Sigmoid colon (tissue), 4 donors: ENCODE measurements around the gene PTRH2.

Experiments used
- POLR2A ChIP-seq, 2 donors: fragments of 450-650 bp; IDR thresholded peaks; one replicate each; pipeline ENCODE4 v1.6.1; 2016; ENCODE audit warnings: antibody characterized with exemption in 2 of 2, mild to moderate bottlenecking in 2 of 2, moderate library complexity in 2 of 2
- POLR2AphosphoS5 ChIP-seq, 4 donors: sonication (generic); formaldehyde crosslinking; IDR thresholded peaks; one replicate each; pipeline ENCODE4 v1.6.1; 2017; ENCODE audit warnings: antibody characterized with exemption in 4 of 4
- TF ChIP-seq, protein P1 (sequence below), 4 experiments: fragments of 450-650 bp in 3 of 4; fragments of 200-600 bp in 1 of 4; IDR thresholded peaks; one replicate each; pipeline ENCODE4 v1.5.1; 2016 to 2019; ENCODE audit warnings: antibody characterized with exemption in 4 of 4, mild to moderate bottlenecking in 3 of 4, moderate library complexity in 2 of 4

DNA sequence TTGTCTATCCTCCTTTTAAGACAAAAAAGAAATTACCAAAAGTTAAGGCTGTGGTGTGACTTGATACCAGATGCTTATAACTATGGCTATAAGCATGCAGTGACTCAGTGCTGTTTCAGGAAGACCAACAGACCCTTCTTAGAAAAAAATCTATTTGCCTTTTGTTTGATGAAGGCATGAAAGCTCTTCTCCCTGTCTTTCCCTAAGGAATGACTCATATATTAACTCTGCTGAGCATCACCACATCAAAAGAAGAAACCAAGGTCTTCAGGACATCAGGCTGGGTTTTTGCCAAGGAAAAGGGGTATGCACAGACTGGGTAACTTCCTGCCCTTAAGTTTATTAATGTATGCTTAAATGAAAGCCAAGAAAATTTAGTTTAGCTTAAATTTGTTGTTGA lies 47.3 kb upstream of the PTRH2 start:
- TF ChIP-seq, protein P1, sequence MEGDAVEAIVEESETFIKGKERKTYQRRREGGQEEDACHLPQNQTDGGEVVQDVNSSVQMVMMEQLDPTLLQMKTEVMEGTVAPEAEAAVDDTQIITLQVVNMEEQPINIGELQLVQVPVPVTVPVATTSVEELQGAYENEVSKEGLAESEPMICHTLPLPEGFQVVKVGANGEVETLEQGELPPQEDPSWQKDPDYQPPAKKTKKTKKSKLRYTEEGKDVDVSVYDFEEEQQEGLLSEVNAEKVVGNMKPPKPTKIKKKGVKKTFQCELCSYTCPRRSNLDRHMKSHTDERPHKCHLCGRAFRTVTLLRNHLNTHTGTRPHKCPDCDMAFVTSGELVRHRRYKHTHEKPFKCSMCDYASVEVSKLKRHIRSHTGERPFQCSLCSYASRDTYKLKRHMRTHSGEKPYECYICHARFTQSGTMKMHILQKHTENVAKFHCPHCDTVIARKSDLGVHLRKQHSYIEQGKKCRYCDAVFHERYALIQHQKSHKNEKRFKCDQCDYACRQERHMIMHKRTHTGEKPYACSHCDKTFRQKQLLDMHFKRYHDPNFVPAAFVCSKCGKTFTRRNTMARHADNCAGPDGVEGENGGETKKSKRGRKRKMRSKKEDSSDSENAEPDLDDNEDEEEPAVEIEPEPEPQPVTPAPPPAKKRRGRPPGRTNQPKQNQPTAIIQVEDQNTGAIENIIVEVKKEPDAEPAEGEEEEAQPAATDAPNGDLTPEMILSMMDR (IDR thresholded peaks at IDR 0.05): no peak
- TF ChIP-seq POLR2A (IDR thresholded peaks at IDR 0.05) (no peak), POLR2AphosphoS5 (IDR thresholded peaks at IDR 0.05) (peak in 1 of 4 donors; percentile 47)
